KOPT-K1 (cell line): Measurements from ENCODE around the gene ATG5.

Source experiments
- H3K27ac ChIP-seq: fragments of 200-600 bp; sonication (generic); 2 replicates; pipeline ENCODE4 v1.5.1; 2016; ENCODE audit warnings: antibody characterized with exemption, mild to moderate bottlenecking, low read depth, low read length; ENCODE audit not compliant: poor library complexity, severe bottlenecking
- H3K36me3 ChIP-seq: fragments of 200-600 bp; sonication (generic); 2 replicates; pipeline ENCODE4 v1.5.1; 2017; ENCODE audit warnings: antibody characterized with exemption, mild to moderate bottlenecking, low read length, moderate library complexity; ENCODE audit not compliant: insufficient read depth
- H3K9me3 ChIP-seq: fragments of 200-600 bp; sonication (generic); 2 replicates; pipeline ENCODE4 v1.5.1; 2017; ENCODE audit warnings: antibody characterized with exemption, low read length, mild to moderate bottlenecking; ENCODE audit not compliant: insufficient read depth, poor library complexity, severe bottlenecking

Gene ATG5

DNA sequence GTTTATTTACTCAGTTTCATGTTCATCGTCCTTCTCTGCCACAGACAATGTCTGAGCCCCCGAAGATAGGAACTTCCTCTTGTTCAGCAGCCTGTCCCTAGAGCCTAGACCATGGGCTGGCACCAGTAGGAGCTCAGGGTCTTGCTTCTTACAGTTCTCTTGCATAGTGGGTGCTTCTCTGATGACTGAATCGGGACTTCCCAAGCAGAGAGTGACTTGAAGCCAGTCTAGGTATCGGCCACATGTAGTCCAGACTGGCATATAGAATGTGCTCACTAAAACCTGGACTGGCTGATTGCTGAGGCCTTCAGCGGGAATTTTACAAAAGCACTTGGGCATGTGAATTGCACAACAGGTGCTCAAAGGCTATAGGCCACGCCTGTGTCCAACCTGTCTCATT is 187.4 kb downstream of the ATG5 start:
- Histone ChIP-seq H3K27ac (no peak overlapping the region), H3K36me3 (no peaks in the 10 kb centered on the region), H3K9me3 (no peaks in the 10 kb centered on the region)

DNA sequence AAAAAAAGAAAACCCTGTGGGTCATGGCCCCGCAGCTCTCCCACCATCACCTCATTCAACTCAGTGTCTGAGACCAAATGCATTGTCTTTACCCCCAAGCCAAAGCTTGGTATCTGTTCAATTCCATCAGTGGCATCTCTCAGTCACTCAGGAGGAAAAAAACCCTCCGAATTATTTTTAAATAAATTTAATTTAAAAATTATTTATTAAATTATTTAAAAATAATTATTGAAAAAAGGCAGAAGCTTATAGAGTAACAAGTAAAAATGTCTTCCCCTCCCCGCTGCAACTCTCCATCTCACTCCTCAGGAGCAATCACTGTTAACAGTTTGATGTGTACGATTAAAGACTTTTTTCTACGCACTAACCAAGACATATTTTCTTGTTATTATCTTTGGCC is 188.7 kb downstream of the ATG5 start:
- no peaks in the 10 kb centered on the region for H3K36me3 ChIP-seq
- no peak overlapping the region for H3K27ac ChIP-seq
- H3K9me3 ChIP-seq: no peaks in the 10 kb centered on the region

DNA sequence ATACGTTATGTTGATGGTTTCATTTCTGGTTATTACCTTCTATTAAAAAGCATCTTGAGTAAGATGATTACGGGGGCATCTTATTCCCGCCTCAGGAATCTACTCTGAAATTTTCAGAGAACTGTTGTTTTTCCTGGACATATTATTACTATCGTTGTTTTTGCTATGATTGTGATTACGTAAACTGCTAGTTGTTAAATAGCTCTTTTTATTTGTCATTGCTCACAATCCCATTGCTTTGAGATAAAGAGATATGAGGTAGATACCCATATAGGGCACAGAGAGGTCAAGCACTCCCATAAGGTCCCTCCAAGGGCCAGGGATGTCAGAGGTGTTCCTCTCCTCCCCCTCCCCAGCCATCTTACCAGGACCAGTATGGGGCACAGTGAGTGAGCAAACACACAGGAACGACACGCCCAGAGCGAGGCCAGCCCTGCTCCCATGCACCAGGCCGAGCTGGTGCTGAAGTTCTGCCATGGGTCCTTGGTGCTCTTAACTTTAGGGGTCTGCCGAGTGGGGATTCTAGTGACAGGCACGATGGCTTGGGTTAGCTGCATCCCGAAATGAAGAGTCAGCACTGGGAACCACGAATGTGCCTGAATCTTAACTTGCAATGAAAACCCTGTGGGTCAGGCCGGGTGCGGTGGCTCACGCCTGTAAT is 189.5 kb downstream of the ATG5 start:
- Histone ChIP-seq H3K9me3 (no peaks in the 10 kb centered on the region), H3K36me3 (no peaks in the 10 kb centered on the region), H3K27ac (no peak overlapping the region)

DNA sequence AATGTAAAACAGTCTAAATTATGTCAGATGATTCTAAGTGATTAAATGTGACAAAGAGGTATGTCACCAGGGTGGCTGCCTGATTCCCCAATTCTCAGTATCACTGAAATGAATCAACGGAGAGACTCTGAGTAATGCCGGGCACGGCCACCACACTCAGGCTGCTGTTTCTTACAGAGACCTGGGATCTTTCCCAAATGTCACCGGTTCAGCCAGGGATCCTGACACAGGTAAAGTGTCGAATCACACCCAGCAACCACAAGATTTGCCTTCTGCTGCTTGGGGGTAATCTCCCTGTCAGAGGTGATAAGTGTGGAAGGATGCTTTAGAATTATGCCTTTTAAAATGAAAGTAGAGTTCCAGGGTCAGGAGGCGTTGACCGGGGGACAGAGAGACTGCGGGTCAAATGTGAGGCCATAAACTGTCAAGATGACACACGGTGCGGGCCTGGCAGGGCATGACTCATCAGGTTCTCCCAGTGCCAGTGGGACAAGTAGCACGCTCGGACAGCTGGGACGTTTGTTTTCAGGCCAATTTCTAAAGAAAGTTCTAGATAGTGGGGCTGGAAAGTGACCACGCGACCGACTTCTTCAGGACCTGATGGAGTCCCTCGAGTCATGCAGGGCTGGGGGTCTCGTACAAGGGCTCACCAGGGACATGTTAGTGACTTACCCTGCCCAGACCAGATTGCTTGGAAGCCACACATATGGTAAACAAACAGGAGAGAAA is 190.5 kb downstream of the ATG5 start:
- no peaks in the 10 kb centered on the region for H3K9me3 ChIP-seq
- H3K36me3 ChIP-seq: no peaks in the 10 kb centered on the region
- H3K27ac ChIP-seq: no peak overlapping the region
